Bronchial epithelial cell (primary cell): ENCODE measurements around the gene PIEZO2. TPM values are rescaled to one million over a fixed set of nuclear protein-coding genes. Genes with fewer than 3 reads are reported as not detected.

Experiments
- DNase-seq: peaks from one replicate; pipeline ENCODE4 v3.0.0-alpha.2; 2010; ENCODE audit warnings: low read depth
- FAIRE-seq: peaks from 2 replicates; lab custom pipeline; 2011; peaks lifted over from hg19 to GRCh38; lab: Jason Lieb, UNC
- H3K27me3 ChIP-seq: 2 replicates; pipeline ENCODE4 v1.5.1; 2011; ENCODE audit warnings: low read length; ENCODE audit not compliant: control insufficient read depth, insufficient read depth
- H3K36me3 ChIP-seq: 2 replicates; pipeline ENCODE4 v1.5.1; 2011; ENCODE audit warnings: low read length; ENCODE audit not compliant: control insufficient read depth, insufficient read depth
- H3K4me3 ChIP-seq: 2 replicates; pipeline ENCODE4 v1.5.1; 2011; ENCODE audit warnings: mild to moderate bottlenecking, low read depth, low read length, control low read depth
- total RNA-seq: library from RNA; depleted of rRNA; stranded (reverse); fragments of >200 nt; gene quantifications from 2 replicates; pipeline ENCODE4 v1.2.1, GENCODE V29; 2014
- TF ChIP-seq, protein P1 (sequence below): IDR thresholded peaks from 2 replicates; pipeline ENCODE4 v1.5.1; 2011; ENCODE audit warnings: mild to moderate bottlenecking, moderate library complexity, low read length, control low read depth, inconsistent platforms; ENCODE audit not compliant: insufficient read depth, severe bottlenecking

The PIEZO2 gene
- total RNA-seq, 1 donor from 2014 or later: 1.3 TPM

DNA sequence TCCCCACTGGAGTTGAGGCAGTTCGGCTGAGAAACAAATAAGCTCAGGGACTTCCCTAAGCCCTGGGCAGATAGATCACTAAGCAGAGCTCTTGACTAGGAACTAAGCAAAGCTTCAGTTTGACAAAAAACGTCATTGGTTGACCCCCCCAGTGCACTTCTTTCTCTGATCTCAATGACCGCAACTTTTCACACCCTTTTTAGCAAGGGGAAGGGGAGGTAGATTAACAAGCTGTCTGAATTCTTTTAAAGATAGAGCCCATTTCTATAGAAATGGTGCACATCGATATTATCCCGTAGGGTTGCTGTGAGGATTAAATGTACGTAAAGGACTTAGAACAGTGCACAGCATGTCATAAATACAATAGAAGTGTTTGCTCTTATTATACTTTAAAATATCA lies 42.5 kb downstream of the PIEZO2 start:
- no peaks in the 10 kb centered on the region for H3K27me3 ChIP-seq

GRCh38 chr18:11105463-11105862 lies 43.9 kb downstream of the PIEZO2 start:
- FAIRE-seq (no peak), DNase-seq (no peak)
- TF ChIP-seq, protein P1, sequence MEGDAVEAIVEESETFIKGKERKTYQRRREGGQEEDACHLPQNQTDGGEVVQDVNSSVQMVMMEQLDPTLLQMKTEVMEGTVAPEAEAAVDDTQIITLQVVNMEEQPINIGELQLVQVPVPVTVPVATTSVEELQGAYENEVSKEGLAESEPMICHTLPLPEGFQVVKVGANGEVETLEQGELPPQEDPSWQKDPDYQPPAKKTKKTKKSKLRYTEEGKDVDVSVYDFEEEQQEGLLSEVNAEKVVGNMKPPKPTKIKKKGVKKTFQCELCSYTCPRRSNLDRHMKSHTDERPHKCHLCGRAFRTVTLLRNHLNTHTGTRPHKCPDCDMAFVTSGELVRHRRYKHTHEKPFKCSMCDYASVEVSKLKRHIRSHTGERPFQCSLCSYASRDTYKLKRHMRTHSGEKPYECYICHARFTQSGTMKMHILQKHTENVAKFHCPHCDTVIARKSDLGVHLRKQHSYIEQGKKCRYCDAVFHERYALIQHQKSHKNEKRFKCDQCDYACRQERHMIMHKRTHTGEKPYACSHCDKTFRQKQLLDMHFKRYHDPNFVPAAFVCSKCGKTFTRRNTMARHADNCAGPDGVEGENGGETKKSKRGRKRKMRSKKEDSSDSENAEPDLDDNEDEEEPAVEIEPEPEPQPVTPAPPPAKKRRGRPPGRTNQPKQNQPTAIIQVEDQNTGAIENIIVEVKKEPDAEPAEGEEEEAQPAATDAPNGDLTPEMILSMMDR: no peak
- no peak overlapping the region for H3K4me3 ChIP-seq
- no peaks in the 10 kb centered on the region for H3K36me3 ChIP-seq
- H3K27me3 ChIP-seq: no peaks in the 10 kb centered on the region

More for the DNA sequence above, 42.5 kb downstream of the PIEZO2 start:
- TF ChIP-seq, protein P1: no peak
- H3K4me3 ChIP-seq: no peak overlapping the region
- FAIRE-seq: no peak
- no peak for DNase-seq
- no peaks in the 10 kb centered on the region for H3K36me3 ChIP-seq

GRCh38 chr18:11104307-11104706 lies 45.1 kb downstream of the PIEZO2 start:
- FAIRE-seq: no peak
- no peak for DNase-seq
- Histone ChIP-seq H3K36me3 (no peaks in the 10 kb centered on the region), H3K27me3 (no peaks in the 10 kb centered on the region), H3K4me3 (no peak overlapping the region)
- TF ChIP-seq, protein P1: no peak

DNA sequence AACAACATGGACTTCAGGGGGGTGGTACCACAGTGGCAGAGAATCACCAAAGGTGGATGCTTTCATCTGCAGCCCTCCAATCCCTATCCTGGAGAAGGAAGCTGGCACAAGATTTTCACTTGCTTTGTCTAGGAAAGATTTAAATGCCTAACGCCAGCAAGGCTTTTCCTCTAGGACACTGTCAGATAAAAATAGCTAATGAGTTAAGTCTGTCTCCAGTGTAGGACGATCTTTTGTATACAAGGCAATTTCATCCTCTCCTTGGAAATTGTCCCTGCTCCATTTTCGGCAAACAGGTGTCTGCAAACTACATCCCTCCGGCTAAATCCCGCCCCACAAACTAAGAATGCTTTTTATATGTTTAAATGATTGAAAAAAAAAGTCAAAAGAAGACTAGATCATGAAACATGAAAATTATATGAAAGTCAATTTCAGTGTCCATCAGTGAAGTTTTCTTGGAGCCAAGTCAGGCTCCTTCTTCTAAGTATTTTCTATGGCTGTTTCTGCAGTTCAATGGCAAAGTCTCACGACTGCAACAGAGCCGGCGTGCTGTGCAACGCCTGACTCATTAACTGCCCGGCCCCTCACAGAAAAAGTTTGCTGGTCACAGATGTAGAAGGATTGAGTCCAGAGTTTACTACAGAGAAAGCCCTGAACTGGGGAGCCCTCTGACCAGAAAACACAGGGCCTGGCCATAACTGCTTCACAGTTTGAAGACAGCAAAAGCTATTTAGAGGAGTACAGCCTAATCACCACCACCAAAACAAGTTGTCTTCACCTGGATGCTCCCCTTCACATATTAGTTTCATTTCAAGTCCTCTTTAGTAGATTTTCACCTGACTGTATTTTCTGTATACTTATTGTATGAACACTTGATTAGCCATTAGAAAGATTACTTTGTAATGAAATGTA lies 52.3 kb downstream of the PIEZO2 start:
- no peaks in the 10 kb centered on the region for H3K27me3 ChIP-seq
- FAIRE-seq: no peak

GRCh38 chr18:11096411-11096810 lies 53.0 kb downstream of the PIEZO2 start:
- no peak for FAIRE-seq
- Histone ChIP-seq H3K27me3 (no peaks in the 10 kb centered on the region), H3K4me3 (no peak overlapping the region)

More for the DNA sequence above, 52.3 kb downstream of the PIEZO2 start:
- Histone ChIP-seq H3K36me3 (no peaks in the 10 kb centered on the region), H3K4me3 (no peak overlapping the region)
- DNase-seq: no peak
- TF ChIP-seq, protein P1: no peak

More at GRCh38 chr18:11096411-11096810, 53.0 kb downstream of the PIEZO2 start:
- no peak for DNase-seq
- TF ChIP-seq, protein P1: no peak
- H3K36me3 ChIP-seq: no peaks in the 10 kb centered on the region
